CD14-positive monocyte (primary cell): ENCODE results near the gene GXYLT1. TPM values are rescaled to one million over a fixed set of nuclear protein-coding genes. Genes with fewer than 3 reads are reported as not detected.

ENCODE experiments used
- DNase-seq, 3 donors: peaks; one replicate each; pipeline ENCODE4 v3.0.0-alpha.2; 2011 to 2022
- H2AFZ ChIP-seq: 2 replicates; pipeline ENCODE4 v1.6.0; 2012; ENCODE audit warnings: mild to moderate bottlenecking, low read depth, low read length, inconsistent platforms; ENCODE audit not compliant: insufficient read depth, poor library complexity, severe bottlenecking
- H3K27ac ChIP-seq, 2 donors: 1 replicate in 1 of 2; 2 replicates in 1 of 2; pipeline ENCODE4 v1.5.1; 2012 to 2013; ENCODE audit warnings: low read length in 2 of 2, control low read depth in 1 of 2, inconsistent platforms in 1 of 2, low read depth in 1 of 2, mild to moderate bottlenecking in 1 of 2
- H3K27me3 ChIP-seq, 2 donors: one replicate each; pipeline versions ENCODE4 v1.6.0 to v1.6.1; 2011 to 2013; ENCODE audit warnings: low read length in 2 of 2; ENCODE audit not compliant: control insufficient read depth in 2 of 2, insufficient read depth in 2 of 2
- H3K36me3 ChIP-seq, 2 donors: replicated peaks in 1 of 2; 1 replicate in 1 of 2; 2 replicates in 1 of 2; pipeline versions ENCODE4 v1.5.1 to v1.6.1; 2012 to 2013; ENCODE audit warnings: low read length in 2 of 2, control low read depth in 1 of 2, inconsistent platforms in 1 of 2, mild to moderate bottlenecking in 1 of 2; ENCODE audit not compliant: insufficient read depth in 2 of 2, control insufficient read depth in 1 of 2
- H3K4me1 ChIP-seq, 2 donors: 1 replicate in 1 of 2; 2 replicates in 1 of 2; pipeline versions ENCODE4 v1.5.1 to v1.6.1; 2012 to 2013; ENCODE audit warnings: low read length in 2 of 2, control low read depth in 1 of 2, inconsistent platforms in 1 of 2, mild to moderate bottlenecking in 1 of 2, moderate library complexity in 1 of 2; ENCODE audit not compliant: insufficient read depth in 2 of 2, control insufficient read depth in 1 of 2
- H3K4me2 ChIP-seq: replicated peaks from 2 replicates; pipeline ENCODE3; 2012; ENCODE audit warnings: low read length, moderate library complexity, mild to moderate bottlenecking; ENCODE audit not compliant: poor library complexity, severe bottlenecking; ENCODE audit errors: extremely low read depth
- H3K4me3 ChIP-seq, 3 experiments: fragments of 200-600 bp in 1 of 3; sonication (generic) in 1 of 3; replicated peaks in 1 of 3; 1 replicate in 2 of 3; 2 replicates in 1 of 3; pipeline ENCODE4 v1.5.1; 2011 to 2013; ENCODE audit warnings: low read length in 3 of 3, mild to moderate bottlenecking in 3 of 3, control low read depth in 2 of 3, low read depth in 2 of 3, inconsistent platforms in 1 of 3, moderate library complexity in 1 of 3
- H3K79me2 ChIP-seq: 2 replicates; pipeline ENCODE4 v1.6.0; 2012; ENCODE audit warnings: mild to moderate bottlenecking, control low read depth, inconsistent platforms, low read length, moderate library complexity; ENCODE audit not compliant: insufficient read depth
- H3K9ac ChIP-seq: 2 replicates; pipeline ENCODE4 v1.6.0; 2017; ENCODE audit warnings: low read length, mild to moderate bottlenecking; ENCODE audit not compliant: insufficient read depth, poor library complexity, severe bottlenecking
- H3K9me3 ChIP-seq, 2 donors: replicated peaks in 1 of 2; 1 replicate in 1 of 2; 2 replicates in 1 of 2; pipeline versions ENCODE4 v1.5.1 to v1.6.1; 2012 to 2013; ENCODE audit warnings: low read length in 2 of 2, control low read depth in 1 of 2; ENCODE audit not compliant: control insufficient read depth in 1 of 2, insufficient read depth in 1 of 2
- H4K20me1 ChIP-seq: 2 replicates; pipeline ENCODE4 v1.6.0; 2012; ENCODE audit warnings: mild to moderate bottlenecking, low read length, control low read depth, moderate library complexity; ENCODE audit not compliant: insufficient read depth
- H3K27ac Mint-ChIP-seq, 7 donors: one replicate each; pipeline ENCODE4 v1.8.0; 2020; ENCODE audit warnings: mild to moderate bottlenecking in 7 of 7, mixed read lengths in 7 of 7, moderate library complexity in 6 of 7, inconsistent platforms in 2 of 7
- H3K27me3 Mint-ChIP-seq, 3 donors: one replicate each; pipeline ENCODE4 v1.8.0; 2021 to 2022; ENCODE audit warnings: low read depth in 3 of 3, mild to moderate bottlenecking in 3 of 3, mixed read lengths in 3 of 3, moderate library complexity in 3 of 3, inconsistent platforms in 1 of 3
- H3K36me3 Mint-ChIP-seq, 2 donors: one replicate each; pipeline ENCODE4 v1.8.0; 2020; ENCODE audit warnings: mixed read lengths in 2 of 2, inconsistent platforms in 1 of 2, mild to moderate bottlenecking in 1 of 2
- H3K4me1 Mint-ChIP-seq: one replicate; pipeline ENCODE4 v1.8.0; 2020; ENCODE audit warnings: mild to moderate bottlenecking, mixed read lengths
- H3K4me3 Mint-ChIP-seq, 2 donors: one replicate each; pipeline ENCODE4 v1.8.0; 2020; ENCODE audit warnings: mild to moderate bottlenecking in 2 of 2, mixed read lengths in 2 of 2, moderate library complexity in 1 of 2
- H3K9me3 Mint-ChIP-seq, 7 donors: one replicate each; pipeline ENCODE4 v1.8.0; 2020 to 2022; ENCODE audit warnings: mixed read lengths in 7 of 7, mild to moderate bottlenecking in 6 of 7, moderate library complexity in 6 of 7, inconsistent platforms in 2 of 7
- CTCF ChIP-seq: fragments of 200-600 bp; IDR thresholded peaks from one replicate; pipeline ENCODE4 v1.8.0; 2022; ENCODE audit warnings: antibody characterized with exemption, mild to moderate bottlenecking
- WGBS: methylation state at CpG from one replicate; pipeline ENCODE4 v1.1.5; 2013; ENCODE audit warnings: missing lambda C conversion rate; ENCODE audit not compliant: insufficient coverage; 5-methylcytosine and 5-hydroxymethylcytosine counted together
- intact Hi-C, 2 donors: fragments of 100-400 bp; cut with micrococcal nuclease; formaldehyde crosslinking; loops; one replicate each; pipeline versions ENCODE4 v1.15.0 to v1.15.1; 2023
- polyA plus RNA-seq, 3 donors: library from polyadenylated mRNA; depleted of rRNA in 1 of 3; unstranded in 2 of 3; stranded (reverse) in 1 of 3; fragments of 300-500 nt in 2 of 3; fragments of >200 nt in 1 of 3; fragmentation: Illumina TruSeq in 2 of 3; gene quantifications; 1 replicate in 2 of 3; 2 replicates in 1 of 3; pipeline ENCODE4 v1.2.3, GENCODE V29; 2012 to 2021

Gene GXYLT1
- polyA plus RNA-seq, 3 donors, result 2.5 to 7.1 (median 4.9) TPM

DNA sequence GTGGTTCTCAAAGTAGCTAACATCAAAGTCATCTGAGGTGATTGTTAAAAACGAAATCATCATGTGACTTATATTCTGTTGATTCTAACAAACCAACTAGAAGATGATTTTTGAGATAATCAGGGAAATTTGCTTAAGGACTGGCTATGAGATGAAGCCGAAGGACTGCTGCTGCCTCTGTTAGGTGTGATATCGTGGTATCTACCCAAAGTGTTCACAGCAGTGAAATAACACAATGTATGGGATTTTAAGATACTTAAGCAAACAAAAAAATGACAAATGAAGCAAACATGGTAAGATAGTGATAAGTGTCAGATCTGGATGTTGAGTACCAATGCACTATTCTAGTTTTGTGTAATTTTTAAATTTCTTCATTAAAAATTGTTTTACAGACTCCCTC, 59.1 kb downstream of the GXYLT1 start:
- H3K9ac ChIP-seq, result no peak overlapping the region
- peaks cover 40 to 59% of the 10 kb centered on the region in 2 donors for H3K36me3 Mint-ChIP-seq
- no CpG with 5 or more reads among the region's 3 CpGs for WGBS

DNA sequence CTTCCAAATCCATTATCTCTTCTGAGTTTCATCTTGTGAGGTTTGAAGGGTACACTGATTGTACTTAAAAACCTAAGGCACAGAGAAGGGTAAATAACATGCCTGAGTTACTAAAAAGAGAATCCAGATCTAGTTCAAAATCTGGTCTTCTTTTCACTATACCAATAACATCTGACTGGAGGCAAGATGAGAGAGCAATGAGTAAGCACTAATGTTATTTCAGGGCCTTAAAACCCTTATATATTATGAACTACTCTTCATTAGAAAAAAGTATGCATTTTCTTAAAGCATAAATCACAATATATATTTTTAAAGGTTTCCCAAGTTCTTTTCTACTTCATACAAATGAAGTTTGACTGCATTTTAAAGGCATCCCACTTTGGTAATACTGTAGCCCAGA, 60.2 kb downstream of the GXYLT1 start:
- Mint-ChIP-seq H3K9me3 (peaks cover 0 to 4% (median 0%) of the 10 kb centered on the region in 7 donors), H3K36me3 (peaks cover 35 to 51% of the 10 kb centered on the region in 2 donors), H3K27ac (no peak overlapping the region), H3K4me1 (peaks cover 5% of the 10 kb centered on the region), H3K27me3 (peaks cover 0 to 2% (median 0%) of the 10 kb centered on the region in 3 donors), H3K4me3 (no peak overlapping the region)
- H3K9me3 ChIP-seq, result no peaks in the 10 kb centered on the region
- H3K4me2 ChIP-seq, result no peak overlapping the region
- TF ChIP-seq CTCF, result no peak
- H3K79me2 ChIP-seq, result no peaks in the 10 kb centered on the region
- DNase-seq, result no peak
- intact Hi-C loops, result no loop called here
- peaks cover 4 to 46% of the 10 kb centered on the region in 2 donors for H3K36me3 ChIP-seq
- no peak overlapping the region for H2AFZ ChIP-seq
- H4K20me1 ChIP-seq, result no peaks in the 10 kb centered on the region
- no peak overlapping the region for H3K4me3 ChIP-seq
- H3K27ac ChIP-seq, result no peak overlapping the region
- H3K4me1 ChIP-seq, result no peaks in the 10 kb centered on the region
- no peak overlapping the region for H3K9ac ChIP-seq
- no peaks in the 10 kb centered on the region for H3K27me3 ChIP-seq

More for the DNA sequence above, 59.1 kb downstream of the GXYLT1 start:
- no peaks in the 10 kb centered on the region for H3K4me1 ChIP-seq
- no peak overlapping the region for H3K4me3 ChIP-seq
- H3K27ac ChIP-seq, result no peak overlapping the region
- no peak overlapping the region for H3K4me2 ChIP-seq
- no peak overlapping the region for H3K4me3 Mint-ChIP-seq
- TF ChIP-seq CTCF, result no peak
- no peak overlapping the region for H3K27ac Mint-ChIP-seq
- no peaks in the 10 kb centered on the region for H4K20me1 ChIP-seq
- no peaks in the 10 kb centered on the region for H3K27me3 ChIP-seq
- H3K4me1 Mint-ChIP-seq, result peaks cover 5% of the 10 kb centered on the region
- no peak for DNase-seq
- H3K9me3 ChIP-seq, result no peaks in the 10 kb centered on the region
- no peaks in the 10 kb centered on the region for H3K79me2 ChIP-seq
- H3K9me3 Mint-ChIP-seq, result peaks cover 0 to 4% (median 0%) of the 10 kb centered on the region in 7 donors
- no peak overlapping the region for H2AFZ ChIP-seq
- H3K36me3 ChIP-seq, result peaks cover 4 to 57% of the 10 kb centered on the region in 2 donors
- peaks cover 0 to 2% (median 0%) of the 10 kb centered on the region in 3 donors for H3K27me3 Mint-ChIP-seq
- intact Hi-C loops, result no loop called here
